ENCODE measurements around the gene CLIC6. TPM values are rescaled to one million over a fixed set of nuclear protein-coding genes. Genes with fewer than 3 reads are reported as not detected.

Gene CLIC6
- total RNA-seq, 5 donors from 2014 or later (not counting 1 experiment from before 2014, with no cell fraction given) = 0.10 to 0.98 (median 0.46) TPM

- CTCF ChIA-PET = no interaction called here
- H3K4me3 Mint-ChIP-seq = no peak overlapping the region
- 100% methylated on average over 4 of the region's 8 CpGs for WGBS (ENCODE audit: insufficient coverage)
Observed at GRCh38 chr21:34701726-34702125, 32.9 kb downstream of the CLIC6 start.

GRCh38 chr21:34702341-34703170 is 33.8 kb downstream of the CLIC6 start:
- no peak overlapping the region for H3K4me3 Mint-ChIP-seq
- POLR2A ChIA-PET = no interaction called here
- no peaks in the 10 kb centered on the region for H3K36me3 Mint-ChIP-seq
- Histone ChIP-seq H3K36me3 (ENCODE audit: control insufficient read depth in 2 of 2, extremely low read depth in 1 of 2, insufficient read depth in 1 of 2, low read length in 1 of 2) (no peaks in the 10 kb centered on the region), H3K9me3 (no peaks in the 10 kb centered on the region), H3K4me1 (ENCODE audit: control insufficient read depth in 1 of 2, extremely low read depth in 1 of 2, insufficient read depth in 2 of 2, low read length in 2 of 2) (peaks cover 0 to 8% of the 10 kb centered on the region in 2 experiments), H3K27ac (ENCODE audit: low read length) (no peak overlapping the region), H3K27me3 (replicated peaks in 1 of 2; ENCODE audit: control insufficient read depth in 2 of 2, extremely low read depth in 1 of 2, insufficient read depth in 2 of 2, low read length in 1 of 2) (peaks cover 0 to 19% of the 10 kb centered on the region in 2 experiments), H3K4me3 (ENCODE audit: control insufficient read depth in 1 of 2, extremely low read depth in 1 of 2, low read length in 1 of 2) (no peak overlapping the region)
- H3K27me3 Mint-ChIP-seq = peaks cover 6 to 7% of the 10 kb centered on the region in 2 donors
- H3K4me1 Mint-ChIP-seq = peaks cover 6 to 16% (median 14%) of the 10 kb centered on the region in 3 donors
- H3K27ac Mint-ChIP-seq = no peak overlapping the region
- CTCF ChIA-PET = no interaction called here
- H3K9me3 Mint-ChIP-seq = no peaks in the 10 kb centered on the region
- WGBS (ENCODE audit: insufficient coverage) = 92% methylated on average over 20 of the region's 22 CpGs
- ATAC-seq (replicated peaks in 1 of 4) (no peak), DNase-seq (no peak)

More at GRCh38 chr21:34701726-34702125, 32.9 kb downstream of the CLIC6 start:
- Histone ChIP-seq H3K9me3 (no peaks in the 10 kb centered on the region), H3K4me1 (ENCODE audit: control insufficient read depth in 1 of 2, extremely low read depth in 1 of 2, insufficient read depth in 2 of 2, low read length in 2 of 2) (peaks cover 0 to under 1% of the 10 kb centered on the region in 2 experiments), H3K27me3 (replicated peaks in 1 of 2; ENCODE audit: control insufficient read depth in 2 of 2, extremely low read depth in 1 of 2, insufficient read depth in 2 of 2, low read length in 1 of 2) (peaks cover 0 to 19% of the 10 kb centered on the region in 2 experiments), H3K27ac (ENCODE audit: low read length) (no peak overlapping the region), H3K36me3 (ENCODE audit: control insufficient read depth in 2 of 2, extremely low read depth in 1 of 2, insufficient read depth in 1 of 2, low read length in 1 of 2) (no peaks in the 10 kb centered on the region), H3K4me3 (ENCODE audit: control insufficient read depth in 1 of 2, extremely low read depth in 1 of 2, low read length in 1 of 2) (no peak overlapping the region)
- Mint-ChIP-seq H3K36me3 (no peaks in the 10 kb centered on the region), H3K9me3 (no peaks in the 10 kb centered on the region), H3K27ac (no peak overlapping the region), H3K4me1 (peaks cover 0 to 8% (median 5%) of the 10 kb centered on the region in 3 donors), H3K27me3 (peaks cover 6 to 7% of the 10 kb centered on the region in 2 donors)
- no peak for ATAC-seq (replicated peaks in 1 of 4)
- POLR2A ChIA-PET = no interaction called here
- DNase-seq = no peak

- H3K9me3 Mint-ChIP-seq = no peaks in the 10 kb centered on the region
- CTCF ChIA-PET = no interaction called here
Observed at GRCh38 chr21:34703571-34703970, 34.8 kb downstream of the CLIC6 start.

GRCh38 chr21:34704119-34704518 is 35.3 kb downstream of the CLIC6 start:
- H3K27me3 ChIP-seq (replicated peaks in 1 of 2; ENCODE audit: control insufficient read depth in 2 of 2, extremely low read depth in 1 of 2, insufficient read depth in 2 of 2, low read length in 1 of 2) = peaks cover 0 to 19% of the 10 kb centered on the region in 2 experiments
- H3K36me3 ChIP-seq (ENCODE audit: control insufficient read depth in 2 of 2, extremely low read depth in 1 of 2, insufficient read depth in 1 of 2, low read length in 1 of 2) = no peaks in the 10 kb centered on the region
- CTCF ChIA-PET = no interaction called here
- Mint-ChIP-seq H3K9me3 (no peaks in the 10 kb centered on the region), H3K4me1 (peaks cover 20 to 27% (median 27%) of the 10 kb centered on the region in 3 donors), H3K4me3 (no peak overlapping the region), H3K27ac (no peak overlapping the region), H3K36me3 (no peaks in the 10 kb centered on the region), H3K27me3 (peaks cover 3 to 7% of the 10 kb centered on the region in 2 donors)
- no peak for ATAC-seq (replicated peaks in 1 of 4)
- peaks cover 5 to 20% of the 10 kb centered on the region in 2 experiments for H3K4me1 ChIP-seq (ENCODE audit: control insufficient read depth in 1 of 2, extremely low read depth in 1 of 2, insufficient read depth in 2 of 2, low read length in 2 of 2)
- no peak overlapping the region for H3K4me3 ChIP-seq (ENCODE audit: control insufficient read depth in 1 of 2, extremely low read depth in 1 of 2, low read length in 1 of 2)
- DNase-seq = no peak
- no peak overlapping the region for H3K27ac ChIP-seq (ENCODE audit: low read length)
- no peaks in the 10 kb centered on the region for H3K9me3 ChIP-seq
- POLR2A ChIA-PET = no interaction called here
- no CpG with 5 or more reads among the region's 7 CpGs for WGBS (ENCODE audit: insufficient coverage)

More at GRCh38 chr21:34703571-34703970, 34.8 kb downstream of the CLIC6 start:
- DNase-seq (no peak), ATAC-seq (replicated peaks in 1 of 4) (no peak)
- H3K4me1 Mint-ChIP-seq = peaks cover 16 to 26% (median 24%) of the 10 kb centered on the region in 3 donors
- no peak overlapping the region for H3K27ac Mint-ChIP-seq
- WGBS (ENCODE audit: insufficient coverage) = 92% methylated on average over 11 of the region's 12 CpGs
- no peak overlapping the region for H3K4me3 Mint-ChIP-seq
- H3K36me3 Mint-ChIP-seq = no peaks in the 10 kb centered on the region
- Histone ChIP-seq H3K9me3 (no peaks in the 10 kb centered on the region), H3K4me3 (ENCODE audit: control insufficient read depth in 1 of 2, extremely low read depth in 1 of 2, low read length in 1 of 2) (no peak overlapping the region), H3K36me3 (ENCODE audit: control insufficient read depth in 2 of 2, extremely low read depth in 1 of 2, insufficient read depth in 1 of 2, low read length in 1 of 2) (no peaks in the 10 kb centered on the region), H3K4me1 (ENCODE audit: control insufficient read depth in 1 of 2, extremely low read depth in 1 of 2, insufficient read depth in 2 of 2, low read length in 2 of 2) (peaks cover 4 to 18% of the 10 kb centered on the region in 2 experiments), H3K27me3 (replicated peaks in 1 of 2; ENCODE audit: control insufficient read depth in 2 of 2, extremely low read depth in 1 of 2, insufficient read depth in 2 of 2, low read length in 1 of 2) (peaks cover 0 to 19% of the 10 kb centered on the region in 2 experiments), H3K27ac (ENCODE audit: low read length) (no peak overlapping the region)
- POLR2A ChIA-PET = no interaction called here
- peaks cover 3 to 7% of the 10 kb centered on the region in 2 donors for H3K27me3 Mint-ChIP-seq

GRCh38 chr21:34705011-34705410 is 36.2 kb downstream of the CLIC6 start:
- no peaks in the 10 kb centered on the region for H3K9me3 ChIP-seq
- CTCF ChIA-PET = no interaction called here
- 97% methylated on average over 5 of the region's 9 CpGs for WGBS (ENCODE audit: insufficient coverage)

GRCh38 chr21:34706337-34706736 is 37.5 kb downstream of the CLIC6 start:
- H3K4me3 ChIP-seq (ENCODE audit: control insufficient read depth in 1 of 2, extremely low read depth in 1 of 2, low read length in 1 of 2) = no peak overlapping the region
- POLR2A ChIA-PET = interaction anchor here in 1 of 2 donors (0.5 kb wide), 1 partner anchor 23 kb away, joined by 3 read pairs; no protein-coding TSS in a partner anchor
- ATAC-seq (replicated peaks in 1 of 4) (no peak), DNase-seq (no peak)
- CTCF ChIA-PET = no interaction called here
- Mint-ChIP-seq H3K4me1 (peaks cover 22 to 29% (median 27%) of the 10 kb centered on the region in 3 donors), H3K27ac (no peak overlapping the region), H3K4me3 (no peak overlapping the region), H3K9me3 (no peaks in the 10 kb centered on the region), H3K36me3 (no peaks in the 10 kb centered on the region), H3K27me3 (peaks cover 3 to 7% of the 10 kb centered on the region in 2 donors)
- H3K36me3 ChIP-seq (ENCODE audit: control insufficient read depth in 2 of 2, extremely low read depth in 1 of 2, insufficient read depth in 1 of 2, low read length in 1 of 2) = no peaks in the 10 kb centered on the region
- H3K4me1 ChIP-seq (ENCODE audit: control insufficient read depth in 1 of 2, extremely low read depth in 1 of 2, insufficient read depth in 2 of 2, low read length in 2 of 2) = peaks cover 5 to 20% of the 10 kb centered on the region in 2 experiments
- H3K9me3 ChIP-seq = no peaks in the 10 kb centered on the region
- 83% methylated on average over 2 of the region's 4 CpGs for WGBS (ENCODE audit: insufficient coverage)
- H3K27ac ChIP-seq (ENCODE audit: low read length) = no peak overlapping the region
- H3K27me3 ChIP-seq (replicated peaks in 1 of 2; ENCODE audit: control insufficient read depth in 2 of 2, extremely low read depth in 1 of 2, insufficient read depth in 2 of 2, low read length in 1 of 2) = peaks cover 0 to 16% of the 10 kb centered on the region in 2 experiments

More at GRCh38 chr21:34705011-34705410, 36.2 kb downstream of the CLIC6 start:
- peaks cover 0 to 19% of the 10 kb centered on the region in 2 experiments for H3K27me3 ChIP-seq (replicated peaks in 1 of 2; ENCODE audit: control insufficient read depth in 2 of 2, extremely low read depth in 1 of 2, insufficient read depth in 2 of 2, low read length in 1 of 2)
- no peak overlapping the region for H3K4me3 Mint-ChIP-seq
- no peak for DNase-seq
- peaks cover 22 to 29% (median 27%) of the 10 kb centered on the region in 3 donors for H3K4me1 Mint-ChIP-seq
- POLR2A ChIA-PET = no interaction called here
- H3K9me3 Mint-ChIP-seq = no peaks in the 10 kb centered on the region
- H3K36me3 Mint-ChIP-seq = no peaks in the 10 kb centered on the region
- H3K27ac Mint-ChIP-seq = no peak overlapping the region
- H3K36me3 ChIP-seq (ENCODE audit: control insufficient read depth in 2 of 2, extremely low read depth in 1 of 2, insufficient read depth in 1 of 2, low read length in 1 of 2) = no peaks in the 10 kb centered on the region
- H3K4me1 ChIP-seq (ENCODE audit: control insufficient read depth in 1 of 2, extremely low read depth in 1 of 2, insufficient read depth in 2 of 2, low read length in 2 of 2) = peaks cover 5 to 20% of the 10 kb centered on the region in 2 experiments
- no peak overlapping the region for H3K4me3 ChIP-seq (ENCODE audit: control insufficient read depth in 1 of 2, extremely low read depth in 1 of 2, low read length in 1 of 2)
- peaks cover 3 to 7% of the 10 kb centered on the region in 2 donors for H3K27me3 Mint-ChIP-seq
- ATAC-seq (replicated peaks in 1 of 4) = no peak
- H3K27ac ChIP-seq (ENCODE audit: low read length) = no peak overlapping the region
